ENCODE measurements around the gene ZNF329. TPM values are rescaled to one million over a fixed set of nuclear protein-coding genes. Genes with fewer than 3 reads are reported as not detected.

Gene ZNF329
- 6.5 and 11.3 TPM in 2 replicates for total RNA-seq

DNA sequence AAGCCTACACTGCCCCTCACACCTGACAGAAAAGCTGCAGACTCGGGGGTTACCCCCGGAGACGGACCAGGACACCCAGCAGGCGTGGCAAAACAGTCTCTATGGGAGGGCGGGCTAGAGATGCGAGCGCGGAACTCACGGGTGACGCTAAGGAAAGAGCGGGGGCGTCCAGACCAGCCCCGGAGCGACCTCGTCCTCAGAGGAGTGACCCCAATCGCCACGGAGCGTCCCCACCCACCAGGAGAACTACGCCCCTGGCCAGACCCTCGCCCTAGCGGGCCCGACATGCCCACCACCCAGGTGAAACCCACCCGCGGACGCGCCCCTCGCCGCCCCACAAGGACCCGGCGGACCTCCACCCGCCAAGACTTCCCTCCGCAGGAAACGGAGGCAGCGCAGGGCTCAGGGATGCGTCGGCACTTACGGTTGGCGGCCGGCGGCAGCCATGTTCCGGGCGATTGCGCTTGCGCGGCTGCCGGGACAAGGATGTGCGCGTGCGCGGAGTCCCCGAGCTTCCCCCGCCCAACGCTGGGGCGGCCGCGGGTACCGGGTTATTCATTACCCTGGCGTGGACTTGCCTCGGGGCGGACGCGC is at the start of gene ZNF329:
TSS of gene ZNF329 (minus strand) at position 462 of the 594 bp plus-strand sequence. CDS start 21,286 bp downstream, outside the sequence.

DNA sequence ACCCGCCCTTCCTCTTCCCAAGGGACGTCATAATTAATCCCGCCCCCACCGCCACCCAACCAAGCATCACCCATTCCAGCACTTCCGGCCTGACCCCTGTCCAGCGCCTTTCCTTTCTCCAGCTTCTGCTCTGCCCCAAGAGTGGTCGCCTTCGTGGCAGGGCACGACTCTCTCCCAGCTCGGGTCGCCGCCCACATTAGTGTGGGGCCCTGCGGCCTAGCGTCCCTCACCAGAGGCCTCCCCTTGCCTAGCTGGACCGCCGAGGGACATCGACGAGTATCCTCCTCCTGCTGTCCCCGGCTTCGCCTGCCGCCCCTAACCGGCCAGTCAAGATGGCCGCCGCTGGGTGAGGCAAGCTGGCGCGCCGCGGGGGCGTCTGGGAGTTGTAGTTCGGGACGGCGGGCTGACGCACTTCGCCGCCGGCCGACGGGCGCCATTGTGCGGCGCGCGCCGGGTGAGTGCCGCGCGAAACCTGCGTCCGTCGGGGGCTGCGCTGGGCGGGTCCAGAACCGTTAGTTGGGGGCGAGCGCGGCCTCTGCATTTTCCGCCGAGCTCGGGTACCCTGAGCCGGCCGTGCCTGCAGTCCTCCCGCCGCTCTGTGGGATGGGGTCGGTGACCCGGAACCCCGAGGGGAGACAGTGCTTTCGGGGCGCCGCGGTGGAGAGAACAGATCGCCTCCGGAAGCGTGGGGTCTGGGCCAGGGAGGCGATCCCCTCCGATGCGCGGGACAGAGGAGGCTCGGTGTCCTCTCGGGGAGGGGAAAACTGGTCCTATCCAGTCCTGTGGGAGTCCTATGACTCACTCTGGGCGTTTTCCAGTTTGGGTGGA is 32.6 kb upstream of the ZNF329 start, which contains the start of gene ZNF274:
TSS of gene ZNF274 (plus strand) at position 73 of the 828 bp plus-strand sequence. CDS start 905 bp downstream, outside the sequence.

DNA sequence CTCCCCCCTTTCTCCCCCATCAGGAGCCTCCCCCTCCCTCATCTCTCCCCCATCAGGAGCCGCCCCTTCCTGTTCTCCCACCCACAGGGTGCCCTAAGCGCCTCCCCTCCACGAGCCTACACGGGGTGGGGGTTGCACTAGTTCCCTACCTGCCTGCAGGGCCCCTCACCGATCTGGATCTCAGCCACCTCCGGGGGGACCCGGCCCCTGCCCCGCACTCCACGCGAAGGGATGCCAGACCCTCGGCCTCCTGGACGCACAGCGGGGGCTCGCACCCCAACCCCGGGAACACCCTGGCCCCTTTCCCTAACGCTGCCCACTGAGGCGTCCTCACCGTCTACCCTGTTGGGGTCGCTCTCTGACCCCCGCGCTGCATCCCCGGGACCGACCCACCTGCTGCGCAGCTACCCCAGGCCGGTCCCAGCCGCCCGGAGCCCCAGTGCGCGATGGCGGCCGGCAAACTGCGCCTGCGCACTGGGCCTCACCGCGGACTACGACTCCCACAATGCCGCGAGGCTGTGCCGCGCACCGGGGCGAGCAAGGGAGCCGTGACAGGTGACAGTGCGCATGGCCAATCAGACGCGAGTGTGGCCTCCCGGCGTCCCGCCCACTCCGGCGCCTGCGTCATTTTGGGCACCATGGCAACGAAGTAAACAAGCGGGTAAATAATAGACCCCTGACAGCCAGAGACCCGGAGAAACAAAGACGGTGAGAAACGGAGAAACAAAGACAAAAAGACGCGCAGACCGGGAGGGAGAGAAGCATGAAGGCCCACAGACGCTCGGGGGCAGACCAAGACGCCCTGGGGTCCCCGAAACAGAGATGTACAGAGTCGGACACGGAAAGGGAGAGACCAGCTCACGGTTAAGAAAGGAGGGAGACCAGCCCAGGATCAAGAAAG is 52.6 kb downstream of the ZNF329 start, which contains the start of gene ZSCAN18:
TSS of gene ZSCAN18 (minus strand) at position 451 of the 901 bp plus-strand sequence. CDS start 7,964 bp downstream, outside the sequence.

Other genes with a start within 250 kb of the ZNF329 start
- 7.1 and 22.4 TPM in 2 replicates for gene ZNF417, start 234.2 kb downstream of the ZNF329 start, total RNA-seq
- 1.9 and 6.7 TPM in 2 replicates for gene ZNF418, start 215.4 kb downstream of the ZNF329 start, total RNA-seq
- 4.0 and 5.5 TPM in 2 replicates for gene ZNF256, start 203.1 kb downstream of the ZNF329 start, total RNA-seq
- gene C19orf18, start 176.3 kb downstream of the ZNF329 start, total RNA-seq, result 0.16 and 0.25 TPM in 2 replicates
- gene ZNF606, start 148.0 kb downstream of the ZNF329 start, total RNA-seq, result 5.7 and 11.6 TPM in 2 replicates
- 0.16 and 0.25 TPM in 2 replicates for gene ZSCAN1, start 116.8 kb downstream of the ZNF329 start, total RNA-seq
- gene ZNF135, start 91.5 kb downstream of the ZNF329 start, total RNA-seq, result 0.97 and 2.6 TPM in 2 replicates
- gene ZSCAN18, start 52.6 kb downstream of the ZNF329 start, total RNA-seq, result 15.2 and 19.6 TPM in 2 replicates
- gene ZNF274, start 32.3 kb upstream of the ZNF329 start, total RNA-seq, result 14.7 and 21.0 TPM in 2 replicates
- gene ZNF544, start 78.1 kb upstream of the ZNF329 start, total RNA-seq, result 36.3 and 58.2 TPM in 2 replicates
- 2.6 and 5.2 TPM in 2 replicates for gene ZNF8, start 128.2 kb upstream of the ZNF329 start, total RNA-seq
- gene ERVK3-1, start 154.6 kb upstream of the ZNF329 start, total RNA-seq, result 17.0 and 32.5 TPM in 2 replicates
- 1.3 and 3.3 TPM in 2 replicates for gene ZSCAN22, start 176.2 kb upstream of the ZNF329 start, total RNA-seq
- 2.5 and 2.9 TPM in 2 replicates for gene A1BG, start 202.7 kb upstream of the ZNF329 start, total RNA-seq
- gene ZNF497, start 212.0 kb upstream of the ZNF329 start, total RNA-seq, result 0.81 and 1.6 TPM in 2 replicates
- 1.2 and 1.9 TPM in 2 replicates for gene ZNF837, start 230.2 kb upstream of the ZNF329 start, total RNA-seq
- gene RPS5, start 236.5 kb upstream of the ZNF329 start, total RNA-seq, result 1,823 and 2,576 TPM in 2 replicates
- gene RNF225, start 244.9 kb upstream of the ZNF329 start, total RNA-seq, result not detected in 2 replicates

All from bladder microvascular endothelial cell (primary cell).